HCT116 (cell line): ENCODE measurements around the gene NKG7. TPM values are rescaled to one million over a fixed set of nuclear protein-coding genes. Genes with fewer than 3 reads are reported as not detected.
A peak's percentile ranks its signal among the peaks of the same experiment; 100 is the strongest.

Experiments
- ATAC-seq: fragments of 200-7000 bp; cut with Tn5 transposase; 2 replicates; pipeline ENCODE4 v1.9.1; 2020; ENCODE audit warnings: mild to moderate bottlenecking, moderate library complexity
- BruUV-seq: library from RNA; stranded (reverse); fragments of 400-500 nt; replicated peaks from 2 replicates; lab custom pipeline; 2021; lab: Mats Ljungman, UMichigan
- CTCF ChIA-PET: fragments of 300-600 bp; sonication (Branson Sonifier 250); formaldehyde crosslinking; loops from one replicate; lab custom pipeline; 2021; ENCODE audit warnings: antibody characterized with exemption; lab: Charles Lee
- POLR2A ChIA-PET: fragments of 300-600, 350-600 bp; sonication (Branson Sonifier 250); formaldehyde crosslinking; loops from one replicate; lab custom pipeline; 2021; ENCODE audit warnings: antibody characterized with exemption; lab: Charles Lee
- RAD21 ChIA-PET, 2 experiments: fragments of 300-600 bp; sonication (Branson Sonifier 250); formaldehyde crosslinking; loops; one replicate each; lab custom pipeline; 2023; ENCODE audit warnings: low total read pairs in 2 of 2; ENCODE audit not compliant: uncharacterized antibody in 2 of 2, unreplicated experiment in 2 of 2, low non-redundant PET in 1 of 2; lab: Charles Lee
- DNase-seq: peaks from one replicate; pipeline ENCODE4 v3.0.0-alpha.2; 2010; ENCODE audit warnings: low read depth, low spot score
- H2AFZ ChIP-seq: fragments of 200-600 bp; shearing (Covaris generic), sonication (generic); 2 replicates; pipeline ENCODE4 v1.6.1; 2017; ENCODE audit warnings: low read depth, mixed run types, mixed read lengths, antibody characterized with exemption, low read length; ENCODE audit not compliant: poor library complexity, severe bottlenecking
- H3K27ac ChIP-seq: 2 replicates; pipeline ENCODE4 v1.5.1; 2012; ENCODE audit warnings: low read depth, low read length
- H3K27me3 ChIP-seq: fragments of 200-600 bp; sonication (generic); 2 replicates; pipeline ENCODE4 v1.6.1; 2016; ENCODE audit warnings: mixed run types, low read length, mixed read lengths; ENCODE audit not compliant: insufficient read depth
- H3K36me3 ChIP-seq, 2 experiments: fragments of 200-500 bp in 1 of 2; fragments of 200-600 bp in 1 of 2; sonication (Bioruptor generic) in 1 of 2; sonication (generic) in 1 of 2; 2 replicates each; pipeline versions ENCODE4 v1.5.1 to v1.6.1; 2014 to 2016; ENCODE audit warnings: low read length in 2 of 2, inconsistent platforms in 1 of 2, mixed read lengths in 1 of 2, mixed run types in 1 of 2; ENCODE audit not compliant: insufficient read depth in 2 of 2, control insufficient read depth in 1 of 2
- H3K4me1 ChIP-seq, 2 experiments: fragments of 200-600 bp in 1 of 2; sonication (generic) in 1 of 2; 2 replicates each; pipeline versions ENCODE4 v1.5.1 to v1.6.1; 2012 to 2017; ENCODE audit warnings: low read length in 2 of 2, inconsistent platforms in 1 of 2, mild to moderate bottlenecking in 1 of 2, mixed read lengths in 1 of 2, mixed run types in 1 of 2, moderate library complexity in 1 of 2; ENCODE audit not compliant: insufficient read depth in 2 of 2, control insufficient read depth in 1 of 2
- H3K4me2 ChIP-seq: fragments of 200-600 bp; sonication (generic); 2 replicates; pipeline ENCODE4 v1.6.1; 2017; ENCODE audit warnings: mixed run types, low read length, mixed read lengths
- H3K4me3 ChIP-seq, 2 experiments: fragments of 200-600 bp in 1 of 2; sonication (generic) in 1 of 2; replicated peaks in 1 of 2; 2 replicates each; pipeline ENCODE4 v1.5.1; 2011 to 2016; ENCODE audit warnings: low read length in 2 of 2, control low read depth in 1 of 2, low read depth in 1 of 2, mild to moderate bottlenecking in 1 of 2, mixed read lengths in 1 of 2, mixed run types in 1 of 2
- H3K79me2 ChIP-seq: fragments of 200-600 bp; sonication (generic); 2 replicates; pipeline ENCODE4 v1.6.1; 2017; ENCODE audit warnings: mild to moderate bottlenecking, mixed run types, low read length, moderate library complexity, mixed read lengths; ENCODE audit not compliant: insufficient read depth
- H3K9ac ChIP-seq: fragments of 200-600 bp; sonication (generic); 2 replicates; pipeline ENCODE4 v1.6.1; 2016; ENCODE audit warnings: low read length, mixed read lengths
- H3K9me2 ChIP-seq: fragments of 200-600 bp; sonication (generic), shearing (Covaris generic); 2 replicates; pipeline ENCODE4 v1.6.1; 2017; ENCODE audit warnings: mixed run types, mild to moderate bottlenecking, moderate library complexity; ENCODE audit not compliant: insufficient read depth
- H3K9me3 ChIP-seq, 2 experiments: fragments of 200-500 bp in 1 of 2; fragments of 200-600 bp in 1 of 2; sonication (Bioruptor generic) in 1 of 2; sonication (generic) in 1 of 2; 2 replicates each; pipeline ENCODE4 v1.6.1; 2014 to 2017; ENCODE audit warnings: low read length in 2 of 2, mixed read lengths in 2 of 2, inconsistent platforms in 1 of 2, low read depth in 1 of 2, mild to moderate bottlenecking in 1 of 2, mixed run types in 1 of 2, moderate library complexity in 1 of 2; ENCODE audit not compliant: control insufficient read depth in 1 of 2, insufficient read depth in 1 of 2
- H4K20me1 ChIP-seq: fragments of 200-600 bp; sonication (generic), shearing (Covaris generic); 2 replicates; pipeline ENCODE4 v1.6.1; 2017; ENCODE audit warnings: mixed run types, mild to moderate bottlenecking, moderate library complexity; ENCODE audit not compliant: insufficient read depth
- CBX3 ChIP-seq: IDR thresholded peaks from 2 replicates; pipeline ENCODE4 v1.6.1; 2012; ENCODE audit warnings: low read depth
- EZH2 ChIP-seq: fragments of 200-600 bp; sonication (generic); IDR thresholded peaks from 2 replicates; pipeline ENCODE4 v1.6.1; 2017; ENCODE audit warnings: antibody characterized with exemption, mixed run types
- FOSL1 ChIP-seq: IDR thresholded peaks from 2 replicates; pipeline ENCODE4 v1.6.1; 2012; ENCODE audit warnings: low read depth
- POLR2AphosphoS5 ChIP-seq: IDR thresholded peaks from 2 replicates; pipeline ENCODE4 v1.6.1; 2011; ENCODE audit warnings: mild to moderate bottlenecking, low read depth, low read length, moderate library complexity
- RAD21 ChIP-seq: IDR thresholded peaks from 2 replicates; pipeline ENCODE4 v1.6.1; 2012; ENCODE audit warnings: low read depth, mild to moderate bottlenecking
- YY1 ChIP-seq: IDR thresholded peaks from 2 replicates; pipeline ENCODE4 v1.6.1; 2011; ENCODE audit warnings: low read length, low read depth, moderate library complexity, mild to moderate bottlenecking; ENCODE audit not compliant: insufficient replicate concordance; ENCODE audit errors: extremely low read depth
- intact Hi-C: fragments of 100-400 bp; cut with micrococcal nuclease; formaldehyde crosslinking; loops from 2 replicates; pipeline ENCODE4 v1.10.0; 2022
- total RNA-seq: library from RNA; stranded (reverse); gene quantifications from one replicate; pipeline ENCODE4 v1.2.1, GENCODE V29; 2021; ENCODE audit not compliant: unreplicated experiment
- TF ChIP-seq, protein P1 (sequence below), 3 experiments: fragments of 200-600 bp in 1 of 3; sonication (generic) in 1 of 3; IDR thresholded peaks in 2 of 3; conservative IDR thresholded peaks in 1 of 3; 2 replicates each; pipeline ENCODE4 v1.5.1; 2012 to 2017; ENCODE audit warnings: low read depth in 2 of 3, low read length in 2 of 3, antibody characterized with exemption in 1 of 3, borderline replicate concordance in 1 of 3, control low read depth in 1 of 3, mild to moderate bottlenecking in 1 of 3, mixed read lengths in 1 of 3, mixed run types in 1 of 3, moderate library complexity in 1 of 3; ENCODE audit not compliant: insufficient read depth in 1 of 3
- TF ChIP-seq, protein P2 (sequence below): IDR thresholded peaks from 2 replicates; pipeline ENCODE4 v1.6.1; 2011; ENCODE audit warnings: mild to moderate bottlenecking, low read length, moderate library complexity; ENCODE audit not compliant: insufficient replicate concordance; ENCODE audit errors: extremely low read depth

NKG7 gene
- total RNA-seq, 1 experiment from 2014 or later = not detected

DNA sequence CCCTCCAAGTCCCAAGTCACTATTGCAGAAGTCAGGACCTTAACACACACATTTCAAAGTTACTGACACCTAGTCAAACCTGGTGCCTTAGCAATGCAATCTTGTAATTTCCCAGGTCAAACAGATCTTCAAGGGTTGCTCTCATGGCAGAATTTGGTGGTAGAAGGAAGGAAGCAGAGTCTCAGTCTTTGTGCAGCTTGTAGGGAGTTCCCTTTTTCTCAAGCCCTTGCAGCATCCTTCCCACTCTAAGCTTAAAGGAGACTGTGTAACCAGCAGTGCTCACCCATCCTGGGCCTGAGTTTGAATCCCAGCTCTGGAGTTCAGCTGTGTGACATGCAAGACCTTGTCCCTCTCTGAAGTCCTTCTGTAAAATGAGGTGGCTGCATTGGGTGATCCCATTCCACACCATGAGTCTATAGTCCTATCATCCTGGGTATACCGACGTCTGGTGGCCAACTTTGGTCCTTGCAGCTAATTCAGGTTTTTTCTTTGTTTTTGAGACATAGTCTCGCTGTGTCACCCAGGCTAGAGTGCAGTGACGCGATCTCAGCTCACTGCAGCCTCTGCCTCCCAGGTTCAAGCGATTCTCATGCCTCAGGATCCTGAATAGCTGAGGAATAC, 35.2 kb upstream of the NKG7 start:
- H3K36me3 ChIP-seq = peaks cover 0 to 3% of the 10 kb centered on the region in 2 experiments; a peak in 1 of 4 replicates
- intact Hi-C loops = loop anchor here (1.0 kb wide), 1 partner anchor 68 kb away; no protein-coding TSS in a partner anchor
- RAD21 ChIA-PET = interaction anchor here (1.2 to 1.8 kb wide), 2 partner anchors 68 kb away, joined by 4 to 7 read pairs; no protein-coding TSS in a partner anchor
- H3K27ac ChIP-seq = no peak overlapping the region
- H3K27me3 ChIP-seq = no peaks in the 10 kb centered on the region
- TF ChIP-seq, protein P1, sequence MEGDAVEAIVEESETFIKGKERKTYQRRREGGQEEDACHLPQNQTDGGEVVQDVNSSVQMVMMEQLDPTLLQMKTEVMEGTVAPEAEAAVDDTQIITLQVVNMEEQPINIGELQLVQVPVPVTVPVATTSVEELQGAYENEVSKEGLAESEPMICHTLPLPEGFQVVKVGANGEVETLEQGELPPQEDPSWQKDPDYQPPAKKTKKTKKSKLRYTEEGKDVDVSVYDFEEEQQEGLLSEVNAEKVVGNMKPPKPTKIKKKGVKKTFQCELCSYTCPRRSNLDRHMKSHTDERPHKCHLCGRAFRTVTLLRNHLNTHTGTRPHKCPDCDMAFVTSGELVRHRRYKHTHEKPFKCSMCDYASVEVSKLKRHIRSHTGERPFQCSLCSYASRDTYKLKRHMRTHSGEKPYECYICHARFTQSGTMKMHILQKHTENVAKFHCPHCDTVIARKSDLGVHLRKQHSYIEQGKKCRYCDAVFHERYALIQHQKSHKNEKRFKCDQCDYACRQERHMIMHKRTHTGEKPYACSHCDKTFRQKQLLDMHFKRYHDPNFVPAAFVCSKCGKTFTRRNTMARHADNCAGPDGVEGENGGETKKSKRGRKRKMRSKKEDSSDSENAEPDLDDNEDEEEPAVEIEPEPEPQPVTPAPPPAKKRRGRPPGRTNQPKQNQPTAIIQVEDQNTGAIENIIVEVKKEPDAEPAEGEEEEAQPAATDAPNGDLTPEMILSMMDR (IDR thresholded peaks at IDR 0.05 in 2 of 3, conservative IDR thresholded peaks at IDR 0.05 in 1 of 3; ENCODE audit: borderline replicate concordance in 1 of 3, insufficient read depth in 1 of 3, low read depth in 2 of 3, low read length in 2 of 3) = peak; percentile 66 to 83 (median 73)
- TF ChIP-seq CBX3 (0 out of 2 replicates have a peak, but pooled peaks have one; percentile 25), FOSL1 (no peak), EZH2 (no peak), RAD21 (peak; percentile 81)
- H3K9me3 ChIP-seq = no peaks in the 10 kb centered on the region; a peak in 1 of 4 replicates
- POLR2A ChIA-PET = interaction anchor here (0.9 kb wide), 1 partner anchor 68 kb away, joined by 3 read pairs; no protein-coding TSS in a partner anchor
- ATAC-seq (peak; percentile 90), DNase-seq (peak; percentile 46)
- no peak overlapping the region for H3K4me3 ChIP-seq
- H2AFZ ChIP-seq = no peak overlapping the region
- no peak overlapping the region for H3K9ac ChIP-seq
- H3K9me2 ChIP-seq = no peaks in the 10 kb centered on the region
- CTCF ChIA-PET = interaction anchor here (1.0 to 3.7 kb wide), 8 partner anchors 12 to 262 kb away, joined by 3 to 21 read pairs (median 4); no protein-coding TSS in a partner anchor
- no peaks in the 10 kb centered on the region for H4K20me1 ChIP-seq
- no peak overlapping the region for H3K4me2 ChIP-seq
- no peaks in the 10 kb centered on the region for H3K4me1 ChIP-seq
- no peaks in the 10 kb centered on the region for H3K79me2 ChIP-seq
- BruUV-seq = no TSS peak

DNA sequence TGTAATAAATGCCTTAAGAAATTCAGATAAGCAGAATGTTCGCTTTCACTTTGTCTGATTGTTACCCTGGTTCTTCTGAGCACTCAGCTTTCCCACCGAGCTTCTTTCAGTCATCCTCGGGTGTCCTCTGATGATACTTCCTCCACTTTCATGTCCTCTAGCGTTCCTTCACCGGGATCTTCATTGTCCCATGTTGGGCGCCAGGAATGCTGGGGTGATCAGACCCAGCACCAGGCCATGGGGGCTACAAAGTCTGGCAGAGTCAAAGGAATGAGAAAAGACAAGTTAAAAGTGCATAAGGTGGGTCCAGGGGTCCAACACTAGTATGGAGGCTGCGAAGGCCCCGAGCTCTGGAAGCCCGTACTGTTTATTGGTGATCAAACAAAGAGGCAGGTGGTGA, 29.7 kb upstream of the NKG7 start:
- POLR2A ChIA-PET = no interaction called here
- H3K27me3 ChIP-seq = no peaks in the 10 kb centered on the region
- H3K27ac ChIP-seq = no peak overlapping the region
- no peak overlapping the region for H3K4me3 ChIP-seq
- no peak overlapping the region for H3K4me2 ChIP-seq
- intact Hi-C loops = no loop called here
- peaks cover 0 to 3% of the 10 kb centered on the region in 2 experiments; a peak in 1 of 4 replicates for H3K36me3 ChIP-seq
- peaks cover 8 to 9% of the 10 kb centered on the region in 2 experiments; a peak in 2 of 4 replicates for H3K9me3 ChIP-seq
- RAD21 ChIA-PET = no interaction called here
- ATAC-seq = no peak
- no peaks in the 10 kb centered on the region for H4K20me1 ChIP-seq
- no peaks in the 10 kb centered on the region for H3K79me2 ChIP-seq
- no peak overlapping the region for H3K9ac ChIP-seq
- TF ChIP-seq, protein P2, sequence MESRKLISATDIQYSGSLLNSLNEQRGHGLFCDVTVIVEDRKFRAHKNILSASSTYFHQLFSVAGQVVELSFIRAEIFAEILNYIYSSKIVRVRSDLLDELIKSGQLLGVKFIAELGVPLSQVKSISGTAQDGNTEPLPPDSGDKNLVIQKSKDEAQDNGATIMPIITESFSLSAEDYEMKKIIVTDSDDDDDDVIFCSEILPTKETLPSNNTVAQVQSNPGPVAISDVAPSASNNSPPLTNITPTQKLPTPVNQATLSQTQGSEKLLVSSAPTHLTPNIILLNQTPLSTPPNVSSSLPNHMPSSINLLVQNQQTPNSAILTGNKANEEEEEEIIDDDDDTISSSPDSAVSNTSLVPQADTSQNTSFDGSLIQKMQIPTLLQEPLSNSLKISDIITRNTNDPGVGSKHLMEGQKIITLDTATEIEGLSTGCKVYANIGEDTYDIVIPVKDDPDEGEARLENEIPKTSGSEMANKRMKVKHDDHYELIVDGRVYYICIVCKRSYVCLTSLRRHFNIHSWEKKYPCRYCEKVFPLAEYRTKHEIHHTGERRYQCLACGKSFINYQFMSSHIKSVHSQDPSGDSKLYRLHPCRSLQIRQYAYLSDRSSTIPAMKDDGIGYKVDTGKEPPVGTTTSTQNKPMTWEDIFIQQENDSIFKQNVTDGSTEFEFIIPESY = no peak
- TF ChIP-seq POLR2AphosphoS5 = no peak
- TF ChIP-seq YY1 = no peak
- no peak for TF ChIP-seq EZH2
- DNase-seq = no peak
- no peak overlapping the region for H2AFZ ChIP-seq
- CTCF ChIA-PET = no interaction called here
- BruUV-seq = no TSS peak
- no peaks in the 10 kb centered on the region for H3K4me1 ChIP-seq
- no peaks in the 10 kb centered on the region for H3K9me2 ChIP-seq
